Measurements from ENCODE around the gene NCAN. TPM values are rescaled to one million over a fixed set of nuclear protein-coding genes. Genes with fewer than 3 reads are reported as not detected.

Gene NCAN
- total and polyA plus RNA-seq, 2 of the 4 experiments (the other 2 are of a cell fraction): not detected

GRCh38 chr19:19165396-19165795, 46.4 kb upstream of the NCAN start:
- Histone ChIP-seq H3K9me1 (ENCODE audit: insufficient read depth, low read length) (no peaks in the 10 kb centered on the region), H3K9ac (ENCODE audit: low read depth, low read length) (no peak overlapping the region), H2AK9ac (replicated peaks; ENCODE audit: low read depth, low read length, poor library complexity) (no peak overlapping the region), H2BK15ac (ENCODE audit: low read depth, low read length) (no peak overlapping the region), H2AFZ (replicated peaks; ENCODE audit: low read length, poor library complexity) (no peak overlapping the region), H4K20me1 (ENCODE audit: insufficient read depth, low read length) (no peaks in the 10 kb centered on the region), H2BK120ac (ENCODE audit: low read depth, low read length) (no peak overlapping the region), H3K27ac (ENCODE audit: insufficient read depth, low read length) (no peak overlapping the region), H4K8ac (ENCODE audit: low read depth in 2 of 2, low read length in 2 of 2) (no peak overlapping the region), H3K27me3 (ENCODE audit: control insufficient read depth, insufficient read depth, low read length) (no peaks in the 10 kb centered on the region), H3K4me1 (ENCODE audit: control insufficient read depth, insufficient read depth, low read length) (peaks cover 1% of the 10 kb centered on the region; the same call in 1 of the 2 replicates), H3K18ac (ENCODE audit: low read depth, low read length) (no peak overlapping the region), H4K91ac (ENCODE audit: insufficient read depth, low read depth, low read length) (no peak overlapping the region), H3K79me1 (ENCODE audit: low read depth in 1 of 2, low read length in 2 of 2) (no peaks in the 10 kb centered on the region), H3K23ac (ENCODE audit: low read depth, low read length) (no peak overlapping the region), H2BK20ac (ENCODE audit: low read depth, low read length) (no peak overlapping the region), H4K5ac (ENCODE audit: low read depth, low read length) (no peak overlapping the region), H3K14ac (replicated peaks; ENCODE audit: low read depth, low read length) (no peak overlapping the region), H3K36me3 (ENCODE audit: control insufficient read depth, insufficient read depth, low read length) (no peaks in the 10 kb centered on the region), H3K4me2 (ENCODE audit: low read depth, low read length) (no peak overlapping the region), H3K9me3 (ENCODE audit: control insufficient read depth, insufficient read depth, low read length) (no peaks in the 10 kb centered on the region), H3K56ac (ENCODE audit: extremely low read depth, insufficient read depth, low read length) (no peak overlapping the region), H3K4me3 (ENCODE audit: insufficient read depth, low read depth, low read length) (no peak overlapping the region), H3K4ac (ENCODE audit: low read depth, low read length) (no peak overlapping the region), H2AK5ac (ENCODE audit: low read depth, low read length) (no peak overlapping the region), H2BK5ac (ENCODE audit: low read depth, low read length, poor library complexity, severe bottlenecking) (no peak overlapping the region)
- TF ChIP-seq NFE2L2 (IDR thresholded peaks at IDR 0.05; ENCODE audit: low read depth, low read length) (no peak), USF2 (IDR thresholded peaks at IDR 0.05; ENCODE audit: low read depth, low read length) (no peak), ELK1 (IDR thresholded peaks at IDR 0.05; ENCODE audit: borderline replicate concordance, low read depth, low read length) (no peak), RAD21 (IDR thresholded peaks at IDR 0.05; ENCODE audit: low read length) (no peak)
- ChIA-PET POLR2A (ENCODE audit: unreplicated experiment) (no interaction called here), CTCF (no interaction called here)
- DNase-seq: no peak
- intact Hi-C loops (cut with micrococcal nuclease) (no loop called here), dilution Hi-C loops (cut with HindIII; ENCODE audit: low sequenced_read_pairs, unreplicated experiment) (no loop called here), in situ Hi-C loops (cut with MboI; ENCODE audit: low sequenced_read_pairs) (no loop called here)
- no TSS peak for BruUV-seq (replicated peaks)
- WGBS, 2 experiments (ENCODE audit: extremely low coverage in 2 of 2, insufficient read length in 1 of 2): no CpG with 5 or more reads among the region's 1 CpG
- ATAC-seq (ENCODE audit: low read depth): no peak
